ENCODE results near the gene FAM228A.
"Not testable (repeated sequence)": the region's sequence is repeated elsewhere in the genome, so short reads cannot be mapped to it uniquely, and the experiment has no call there.

FAM228A gene

DNA sequence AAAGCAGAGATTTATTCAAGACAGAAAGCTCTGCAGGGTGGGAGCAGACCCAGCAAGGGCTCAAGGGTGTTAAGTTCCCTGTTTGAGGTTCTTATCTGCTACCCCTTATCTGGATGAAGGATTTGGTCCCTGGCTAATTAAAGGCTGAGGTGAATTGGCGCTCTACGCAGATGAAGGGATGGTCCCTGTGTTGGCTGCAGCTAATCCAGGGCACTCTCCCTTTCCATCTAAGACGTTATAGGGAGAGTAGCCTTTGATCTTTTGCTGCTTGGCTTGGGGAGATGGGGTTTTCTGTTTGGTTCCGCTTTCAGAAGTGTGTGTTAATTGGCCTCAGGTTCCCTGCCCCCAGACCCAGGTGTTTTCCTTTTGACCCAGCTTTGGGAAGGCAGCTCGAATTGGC is 17.0 kb downstream of the FAM228A start:
- DNase-seq = no peak

DNA sequence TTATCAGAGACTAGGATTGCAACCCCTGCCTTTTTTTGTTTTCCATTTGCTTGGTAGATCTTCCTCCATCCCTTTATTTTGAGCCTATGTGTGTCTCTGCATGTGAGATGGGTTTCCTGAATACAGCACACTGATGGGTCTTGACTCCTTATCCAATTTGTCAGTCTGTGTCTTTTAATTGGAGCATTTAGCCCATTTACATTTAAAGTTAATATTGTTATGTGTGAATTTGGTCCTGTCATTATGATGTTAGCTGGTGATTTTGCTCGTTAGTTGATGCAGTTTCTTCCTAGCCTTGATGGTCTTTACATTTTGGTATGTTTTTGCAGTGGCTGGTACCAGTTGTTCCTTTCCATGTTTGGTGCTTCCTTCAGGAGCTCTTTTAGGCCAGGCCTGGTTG is 22.4 kb downstream of the FAM228A start:
- DNase-seq = not testable (repeated sequence)

DNA sequence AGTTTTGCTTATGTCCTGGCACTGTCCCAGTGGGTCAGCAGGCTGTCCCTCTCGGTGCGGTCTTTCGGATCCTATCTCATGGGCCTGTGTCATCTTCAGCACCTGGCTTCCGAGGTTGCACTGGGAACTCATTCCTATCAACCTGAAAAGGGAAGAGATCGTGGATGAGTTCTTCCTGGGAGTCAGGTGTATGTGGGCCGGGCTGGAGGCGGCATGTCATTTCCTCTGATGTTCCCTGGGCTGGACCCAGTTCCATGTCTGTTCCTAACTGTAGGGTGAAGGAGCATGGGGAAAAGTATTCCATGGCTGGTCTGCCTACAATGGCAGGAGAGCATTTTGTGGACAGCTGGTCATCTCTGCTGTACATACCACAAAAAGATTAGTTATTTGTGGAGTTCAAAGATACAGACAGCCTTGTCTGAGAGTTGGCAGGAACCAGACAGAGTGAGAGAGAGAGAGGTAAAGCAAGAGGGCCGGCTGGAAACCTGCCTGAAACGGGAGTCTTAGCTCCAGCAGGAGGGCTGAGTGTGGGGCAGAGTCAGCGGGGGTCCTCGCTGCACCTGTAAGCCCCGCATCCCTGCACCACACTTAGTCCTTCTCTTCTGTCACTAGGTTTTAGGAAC is 25.2 kb downstream of the FAM228A start:
- DNase-seq = no peak

DNA sequence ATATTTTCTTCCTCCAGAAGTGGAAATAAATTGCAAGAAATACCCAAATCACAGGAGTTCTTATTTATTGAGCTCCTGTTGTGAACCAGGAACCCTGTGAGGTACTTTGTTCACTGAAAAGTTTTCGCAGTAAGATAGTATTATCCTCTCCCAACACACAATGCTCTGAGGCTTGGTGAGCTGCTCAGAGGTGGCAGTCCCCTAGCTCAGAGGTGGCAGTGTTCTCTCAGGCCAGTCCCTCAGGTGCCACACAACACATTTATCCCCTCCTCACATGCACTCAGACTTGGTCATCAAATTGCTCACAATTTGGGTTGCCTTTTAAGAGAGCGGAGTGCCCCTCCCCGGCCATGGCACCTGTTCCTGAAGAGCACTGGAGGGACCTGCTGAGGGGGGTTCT is 25.9 kb downstream of the FAM228A start:
- DNase-seq = no peak

DNA sequence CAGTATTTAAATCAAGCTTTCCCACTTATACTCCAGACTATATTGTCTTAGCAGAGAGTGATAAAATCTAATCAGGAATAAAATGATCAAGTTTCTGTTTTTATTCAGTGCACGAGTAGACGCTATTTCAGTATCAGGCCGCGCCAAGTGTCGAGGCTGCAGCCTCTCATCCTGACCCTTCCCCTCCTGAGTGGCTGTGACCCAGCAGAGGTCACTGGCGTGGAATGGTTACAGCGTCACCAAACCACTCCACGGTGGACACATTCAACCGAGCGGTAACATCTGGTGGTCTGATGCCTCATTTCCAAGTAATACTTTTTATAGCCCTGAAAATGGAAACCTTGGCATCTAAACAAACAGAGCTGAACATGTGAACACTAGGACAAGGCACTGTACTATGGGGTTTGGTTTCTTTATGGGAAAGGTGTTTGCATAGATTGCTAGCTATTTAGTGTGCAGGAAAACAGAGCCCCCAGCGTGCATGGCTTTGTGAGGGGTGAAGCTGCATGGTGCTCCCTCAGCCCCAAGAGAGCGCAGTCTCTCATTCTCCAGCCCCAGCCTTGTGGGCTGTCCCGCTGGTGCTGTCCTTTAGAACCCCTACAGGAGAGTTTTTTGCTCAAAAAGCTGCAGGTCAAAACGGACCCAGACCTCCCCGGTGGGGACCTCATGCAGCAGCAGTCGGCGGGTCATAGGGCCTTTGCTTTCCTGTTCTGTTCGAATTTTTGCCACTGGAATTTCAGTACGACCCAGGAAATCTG is 28.4 kb downstream of the FAM228A start:
- no peak for DNase-seq

DNA sequence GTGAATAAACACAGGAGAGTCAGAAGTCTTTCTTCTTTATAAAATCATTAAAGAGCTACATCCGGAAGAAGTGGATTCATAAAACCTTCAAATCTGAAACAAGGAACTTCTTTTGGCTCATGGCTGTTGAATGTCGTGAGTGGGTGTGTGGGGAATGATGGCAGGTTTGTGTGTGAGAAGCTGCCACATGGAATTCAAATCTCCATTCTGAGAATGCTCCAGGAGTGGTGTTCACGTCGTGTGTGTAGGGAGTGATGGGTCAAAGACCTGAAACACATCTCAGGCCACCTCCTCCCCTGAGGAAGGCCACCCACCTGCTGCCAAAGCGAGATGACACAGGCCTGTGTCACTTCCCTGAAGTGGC is 28.9 kb downstream of the FAM228A start:
- no peak for DNase-seq

DNA sequence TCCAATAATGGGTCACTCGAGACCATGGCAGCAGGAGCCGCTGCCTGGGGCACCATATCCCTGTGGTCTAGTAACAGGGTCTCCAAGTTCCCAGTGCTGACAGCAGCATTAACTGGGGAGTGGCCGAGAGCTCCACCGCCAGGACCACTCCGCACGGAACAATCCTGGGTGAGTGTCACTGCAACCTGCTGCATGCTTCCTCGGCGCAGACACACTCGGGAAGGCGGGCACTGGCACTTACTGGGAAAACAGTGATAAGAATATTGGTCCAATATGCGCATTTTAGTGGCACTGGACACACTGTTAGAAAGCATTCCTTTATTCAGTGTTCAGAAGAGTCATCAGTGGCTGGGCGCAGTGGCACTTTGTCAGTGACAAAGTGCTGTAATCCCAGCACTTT is 29.7 kb downstream of the FAM228A start:
- no peak for DNase-seq

DNA sequence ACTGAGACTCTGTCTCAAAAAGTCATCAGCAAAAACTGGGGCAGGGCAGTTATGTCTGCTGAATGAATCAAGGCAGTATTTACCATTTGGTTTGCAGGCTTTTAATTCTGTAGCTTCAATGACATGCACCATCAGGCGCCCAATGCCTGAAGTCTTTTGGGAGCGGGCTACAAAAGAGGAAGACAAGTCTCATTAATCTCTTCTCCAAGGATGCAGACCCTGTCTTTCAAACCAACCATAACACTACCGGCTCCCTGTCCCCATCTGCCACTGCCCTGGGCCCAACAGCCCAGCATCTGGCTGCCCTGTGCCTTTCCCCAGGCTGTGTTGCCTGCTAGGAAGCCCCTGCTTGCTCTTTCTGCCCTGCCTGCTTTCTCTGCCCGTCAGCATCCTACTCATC is 30.3 kb downstream of the FAM228A start:
- DNase-seq = no peak

DNA sequence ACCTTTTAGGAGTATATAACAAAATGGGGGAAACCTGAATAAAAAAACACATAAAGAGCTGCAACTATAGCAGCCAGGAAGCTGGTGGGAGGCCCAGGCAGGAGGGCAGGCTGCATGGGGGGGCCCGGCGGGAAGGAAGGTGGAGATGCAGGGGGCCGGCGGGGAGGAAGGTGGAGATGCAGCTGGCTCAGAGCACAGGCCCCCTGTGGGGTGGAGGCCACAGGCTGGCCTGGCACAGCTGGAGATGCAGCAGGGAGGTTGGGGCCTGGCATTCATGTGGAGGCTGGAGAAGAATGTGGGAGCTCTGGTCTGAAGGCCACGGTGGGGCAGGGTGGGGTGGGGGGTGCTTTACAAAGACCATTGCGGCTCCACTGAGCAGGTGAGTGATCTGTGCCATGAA is 31.4 kb downstream of the FAM228A start:
- no peak for DNase-seq

DNA sequence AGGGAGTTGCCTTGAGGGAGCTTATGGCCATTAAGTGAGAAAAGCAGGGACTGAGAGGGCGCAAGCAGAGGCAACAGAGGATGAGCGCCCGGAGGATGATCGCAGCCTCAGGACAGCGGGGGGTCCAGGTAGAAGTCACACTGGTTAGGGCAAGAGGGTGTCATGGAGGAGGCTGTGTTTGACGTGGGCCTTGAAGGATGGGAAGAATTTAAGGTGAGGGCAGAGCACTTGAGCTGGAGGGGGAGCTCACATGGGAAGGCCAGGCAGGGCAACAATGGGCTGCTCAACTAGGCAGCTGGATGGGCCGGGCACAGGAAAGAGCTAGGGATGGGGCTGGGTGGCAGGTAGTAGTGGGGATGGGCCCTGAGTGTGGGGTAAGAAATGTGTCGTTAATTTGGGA is 31.9 kb downstream of the FAM228A start:
- DNase-seq = no peak

DNA sequence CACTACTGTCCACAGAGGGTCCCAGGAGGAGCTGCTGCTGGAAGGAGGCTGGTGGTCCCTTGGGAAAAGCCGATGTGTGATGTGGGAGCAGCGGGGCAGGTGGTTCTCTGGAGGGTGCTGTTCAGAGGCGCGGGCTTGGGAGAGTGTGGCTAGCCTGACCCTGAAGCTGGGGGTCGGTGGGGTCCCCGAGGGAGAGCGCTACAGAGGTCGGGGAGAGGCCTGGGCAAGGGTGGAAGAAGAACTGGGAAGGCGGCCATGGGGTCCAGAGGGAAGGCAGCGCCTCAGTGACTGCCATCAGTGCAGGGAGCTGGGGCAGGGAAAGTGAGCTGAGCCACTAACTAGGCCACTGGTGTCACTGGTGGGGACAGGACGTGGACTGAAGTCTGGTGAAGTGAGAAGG is 32.5 kb downstream of the FAM228A start:
- no peak for DNase-seq

DNA sequence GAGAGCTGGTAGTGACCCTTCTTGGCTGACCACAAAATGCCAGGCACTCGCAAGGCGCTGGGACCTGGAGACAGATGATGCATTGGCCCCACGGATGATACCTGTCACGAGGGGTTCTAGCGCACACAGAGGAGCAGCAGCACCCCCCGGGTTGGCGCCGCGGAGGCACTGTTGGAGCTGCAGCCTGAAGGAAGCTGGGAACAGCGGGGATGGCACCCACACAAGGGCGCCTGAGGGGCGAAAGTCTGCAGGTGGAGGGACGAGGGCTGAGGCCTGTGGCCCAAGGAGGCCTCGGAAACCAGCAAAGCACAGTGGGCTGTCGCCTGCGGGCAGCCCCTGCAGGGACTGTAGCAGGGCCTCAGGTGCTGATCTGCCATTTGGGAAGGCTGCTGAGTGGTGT is 33.6 kb downstream of the FAM228A start:
- DNase-seq = no peak

DNA sequence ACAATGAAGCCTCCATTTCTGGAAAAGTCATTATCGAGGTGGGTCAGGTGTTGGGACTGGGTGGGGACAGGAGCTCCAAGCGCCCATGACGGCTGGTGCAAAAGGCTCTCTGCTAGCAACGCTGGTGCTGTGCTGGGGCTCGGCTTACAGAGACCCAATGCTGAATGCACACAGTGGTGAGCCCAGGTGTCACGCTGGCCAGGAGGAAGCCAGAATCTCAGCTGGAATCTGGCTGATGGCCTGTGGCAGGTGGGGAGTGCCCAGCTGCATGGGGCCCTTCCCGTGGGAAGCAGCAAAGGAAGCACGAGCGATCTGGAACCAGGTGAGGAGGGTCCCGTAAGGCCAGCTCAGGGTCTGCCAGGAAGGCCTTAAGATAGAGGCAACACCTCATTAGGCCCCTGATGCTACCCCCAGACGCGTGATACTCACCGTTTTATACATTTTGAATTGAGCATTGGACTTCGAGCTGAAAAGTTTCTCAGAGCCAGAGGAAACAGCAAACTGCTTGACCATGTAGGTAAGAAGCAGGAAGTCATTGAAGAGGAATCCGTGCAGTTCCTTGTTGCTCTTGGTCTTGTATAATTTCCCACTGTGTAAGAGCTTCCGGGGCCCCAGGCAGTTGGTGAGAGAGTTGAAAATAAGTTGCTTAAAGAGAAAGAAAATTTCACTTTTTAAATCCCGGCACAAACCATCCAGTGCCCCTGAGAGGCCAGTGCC is 34.7 kb downstream of the FAM228A start:
- DNase-seq = no peak

DNA sequence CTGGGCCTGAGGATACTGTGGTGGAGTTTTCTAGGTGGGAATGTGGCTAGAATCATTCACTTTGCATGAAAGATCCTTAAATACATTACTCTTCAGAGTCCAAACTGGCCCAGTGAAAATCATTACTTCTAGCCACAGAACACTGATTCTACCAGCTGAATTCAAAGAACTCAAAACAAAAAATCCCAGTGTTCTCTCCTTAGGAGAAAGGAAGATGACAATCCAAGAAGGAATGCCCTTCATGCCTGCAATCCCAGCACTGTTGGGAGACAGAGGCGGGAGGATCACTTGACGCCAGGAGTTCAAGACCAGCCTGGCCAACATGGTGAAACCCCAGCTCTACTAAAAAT is 35.2 kb downstream of the FAM228A start:
- no peak for DNase-seq

DNA sequence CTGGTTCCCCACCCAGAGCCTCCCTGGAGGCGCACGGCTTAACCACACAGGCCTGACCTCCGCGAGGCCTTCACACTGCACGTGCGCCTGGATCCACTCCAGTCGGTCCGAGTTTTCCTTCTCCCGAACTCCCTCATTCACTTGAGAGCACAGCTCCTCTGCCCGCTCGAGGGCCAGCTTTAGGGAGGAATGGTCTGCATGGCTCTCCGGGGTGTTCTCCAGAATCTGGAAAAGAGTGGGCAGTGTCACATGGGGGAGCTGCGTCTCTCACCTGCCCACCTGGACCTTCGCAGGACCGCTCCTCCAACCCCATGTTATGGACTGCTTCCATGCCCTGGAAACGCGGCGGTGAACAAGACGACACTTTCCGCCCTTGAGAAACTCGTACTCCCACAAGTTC is 35.9 kb downstream of the FAM228A start:
- no peak for DNase-seq

DNA sequence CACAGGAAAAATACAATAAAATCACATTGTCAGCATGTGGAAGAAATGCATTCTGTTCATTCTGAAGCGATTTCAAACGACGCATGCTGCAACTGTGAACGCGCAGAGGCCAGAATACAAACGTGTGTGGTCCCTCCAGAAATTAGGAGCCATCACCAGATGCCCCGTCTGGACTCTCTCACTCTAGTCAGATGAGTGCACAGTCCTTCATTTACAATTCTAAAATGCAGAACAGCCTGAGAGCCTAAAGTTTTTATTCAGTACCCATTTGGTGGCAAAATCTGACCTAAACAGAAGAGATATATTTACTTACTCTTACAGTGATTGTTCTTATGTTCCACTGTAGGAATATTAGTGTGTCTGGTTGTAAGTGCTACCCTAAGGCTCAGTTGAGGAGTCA is 36.6 kb downstream of the FAM228A start:
- DNase-seq = no peak

DNA sequence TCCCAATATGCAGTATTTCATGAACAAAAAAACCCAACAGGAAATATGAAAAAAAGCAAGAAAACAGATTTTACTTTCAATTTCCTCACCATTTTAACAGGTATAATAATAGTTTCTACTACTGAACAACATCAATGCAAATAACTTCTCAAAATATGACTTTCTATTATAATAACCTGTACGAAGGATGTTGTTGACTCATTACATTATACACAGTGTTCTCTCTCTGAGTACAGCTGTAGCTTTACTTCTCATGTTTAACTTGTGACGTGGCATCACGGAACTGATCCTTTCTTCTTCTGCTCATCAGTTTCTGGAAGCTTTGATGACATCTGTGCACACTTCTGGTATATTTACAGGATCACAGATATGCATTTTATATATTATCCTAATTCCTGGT is 40.0 kb downstream of the FAM228A start:
- no peak for DNase-seq

DNA sequence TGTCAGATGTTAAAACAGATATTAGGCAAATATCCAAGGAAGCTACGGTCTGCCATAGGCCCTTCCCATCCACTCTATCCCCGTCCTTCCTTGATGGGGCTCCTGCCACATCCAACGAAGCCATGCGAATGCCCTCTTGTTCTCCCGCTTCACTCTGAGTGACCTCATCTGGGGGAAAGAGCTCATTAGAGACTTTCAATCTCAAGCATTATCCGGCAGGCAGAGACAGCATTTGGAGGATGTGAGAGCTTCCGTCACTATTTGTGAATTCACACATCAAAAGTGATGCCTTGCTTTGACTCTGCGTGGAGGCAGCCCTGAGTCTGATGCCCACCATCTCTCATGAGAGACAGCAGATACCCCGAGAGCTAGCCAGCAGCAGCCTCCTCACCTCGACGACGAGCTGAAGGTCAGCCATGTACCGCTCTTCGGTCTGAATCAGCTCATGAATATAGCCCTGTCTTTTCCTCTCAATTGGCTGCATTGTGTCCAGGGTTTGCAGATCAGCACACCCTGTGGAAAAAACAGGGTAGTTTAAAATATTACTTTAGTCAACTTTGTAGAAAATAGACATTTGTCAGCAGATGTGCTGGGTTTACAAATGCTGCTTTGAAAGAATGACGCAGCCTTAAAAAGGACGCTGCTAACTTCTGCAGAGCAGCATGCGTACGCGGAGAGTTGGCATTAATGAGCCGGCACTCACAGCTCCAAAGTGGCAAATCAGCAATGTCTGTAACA is 45.9 kb downstream of the FAM228A start:
- DNase-seq = no peak

DNA sequence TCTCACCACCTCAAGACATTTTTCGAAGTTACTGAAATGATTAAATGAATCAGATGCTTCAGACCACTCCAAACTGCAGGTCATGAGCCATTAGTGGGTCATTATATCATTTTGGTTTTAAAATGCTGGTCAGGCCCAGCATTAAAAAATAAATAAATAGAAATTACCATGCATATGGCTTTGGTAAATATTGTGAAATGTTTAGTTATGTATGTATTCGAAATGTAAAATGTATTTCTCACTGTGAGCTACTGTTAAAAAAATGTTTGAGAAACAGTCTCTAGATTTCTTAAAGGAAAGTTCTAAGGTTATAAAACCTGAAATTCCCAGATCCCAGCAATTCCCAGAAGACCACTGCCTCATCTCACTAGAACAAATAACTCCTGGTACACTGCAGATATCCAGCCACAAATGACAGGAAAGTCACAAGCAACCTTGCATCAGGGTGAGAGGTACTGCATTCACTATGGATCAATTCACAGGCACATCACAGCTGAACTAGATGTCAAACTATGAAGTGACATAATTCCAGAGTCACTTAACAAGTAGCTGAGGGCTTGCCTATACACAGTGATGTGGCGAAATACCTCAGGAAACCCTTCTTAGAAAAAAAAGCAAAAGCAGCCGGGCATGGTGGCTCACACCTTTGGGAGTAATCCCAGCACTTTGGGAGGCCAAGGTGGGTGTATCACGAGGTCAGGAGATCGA is 46.6 kb downstream of the FAM228A start:
- no peak for DNase-seq

DNA sequence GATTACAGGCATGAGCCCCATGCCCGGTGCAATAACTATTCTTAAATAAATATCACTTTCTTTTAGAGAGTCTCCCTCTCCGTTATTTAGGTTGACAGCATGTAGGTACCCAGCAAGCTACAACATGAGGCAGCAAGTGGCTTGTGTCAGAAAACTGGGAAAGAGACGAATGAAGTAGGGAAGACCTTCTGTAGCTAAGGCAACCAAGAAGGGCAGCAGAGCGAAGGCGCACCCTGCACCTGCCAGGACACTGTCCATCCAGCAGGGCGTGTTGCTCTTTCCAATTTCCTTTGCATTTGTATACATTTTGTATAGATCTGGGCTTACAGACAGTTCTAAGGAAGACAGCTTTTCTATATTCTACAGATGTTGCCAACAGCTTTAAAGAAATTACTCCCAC is 48.1 kb downstream of the FAM228A start:
- no peak for DNase-seq

DNA sequence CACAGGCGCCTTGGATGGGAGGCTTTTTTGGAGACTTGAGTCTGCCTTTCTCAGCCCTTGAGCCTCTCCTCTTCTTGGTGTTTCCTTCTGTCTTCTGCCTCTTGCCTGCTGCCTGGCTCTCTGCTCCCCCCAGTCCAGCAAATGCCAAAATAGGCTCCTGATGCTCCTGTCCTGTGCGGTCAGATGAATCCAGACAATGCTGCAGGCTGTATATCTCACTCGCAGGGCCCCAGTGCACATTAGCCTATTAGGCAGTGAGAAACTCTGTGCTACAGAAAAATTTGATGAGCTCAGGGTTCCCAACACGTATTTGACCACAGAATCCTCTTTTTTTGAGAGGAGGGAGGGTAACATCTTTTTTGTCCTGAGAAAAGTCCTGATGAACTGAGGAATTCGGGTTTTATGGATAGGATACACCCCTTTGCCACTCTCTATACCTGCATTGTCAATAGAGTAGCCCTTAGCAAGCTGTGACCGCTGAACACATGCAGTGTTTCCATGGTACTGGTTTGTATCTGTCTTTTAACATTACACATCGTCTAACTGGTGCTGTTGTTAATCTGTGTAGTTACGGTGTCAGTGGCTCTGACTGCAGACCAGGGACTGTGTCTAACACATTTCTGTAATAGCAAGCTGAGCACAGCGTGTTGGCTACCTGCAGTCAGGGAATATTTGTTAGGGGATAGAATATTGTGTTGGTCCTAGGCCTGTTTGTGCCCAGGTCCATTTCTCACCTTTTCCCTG is 50.8 kb downstream of the FAM228A start:
- no peak for DNase-seq

DNA sequence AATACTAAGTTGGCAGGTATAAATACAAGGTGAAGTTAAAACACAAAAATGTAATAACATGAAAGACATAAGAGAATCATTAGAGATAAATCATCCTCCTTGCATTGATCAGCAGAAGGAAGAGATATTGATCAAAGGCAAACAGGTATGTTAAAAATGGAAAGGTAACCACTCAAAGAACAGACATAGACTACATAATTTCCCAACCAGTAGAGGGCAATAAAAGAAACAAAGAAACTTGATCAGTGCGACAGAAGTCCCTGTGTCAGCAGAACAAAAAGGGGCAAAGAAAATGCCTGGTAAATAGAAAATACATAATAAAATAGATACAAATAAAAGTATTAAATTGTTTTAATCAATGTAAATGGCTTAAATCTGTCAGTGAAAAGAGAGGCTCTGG is 53.6 kb downstream of the FAM228A start:
- no peak for DNase-seq
